ENCODE results near the gene GFOD1. TPM values are rescaled to one million over a fixed set of nuclear protein-coding genes. Genes with fewer than 3 reads are reported as not detected.

Gene GFOD1
- total RNA-seq (2014; rRNA removed; shearing (Covaris generic)): 5.3 and 5.6 TPM in 2 replicates
- 8.9 and 10.1 TPM in 2 replicates for polyA plus RNA-seq (2014; cell fraction: nucleus; rRNA removed)

DNA sequence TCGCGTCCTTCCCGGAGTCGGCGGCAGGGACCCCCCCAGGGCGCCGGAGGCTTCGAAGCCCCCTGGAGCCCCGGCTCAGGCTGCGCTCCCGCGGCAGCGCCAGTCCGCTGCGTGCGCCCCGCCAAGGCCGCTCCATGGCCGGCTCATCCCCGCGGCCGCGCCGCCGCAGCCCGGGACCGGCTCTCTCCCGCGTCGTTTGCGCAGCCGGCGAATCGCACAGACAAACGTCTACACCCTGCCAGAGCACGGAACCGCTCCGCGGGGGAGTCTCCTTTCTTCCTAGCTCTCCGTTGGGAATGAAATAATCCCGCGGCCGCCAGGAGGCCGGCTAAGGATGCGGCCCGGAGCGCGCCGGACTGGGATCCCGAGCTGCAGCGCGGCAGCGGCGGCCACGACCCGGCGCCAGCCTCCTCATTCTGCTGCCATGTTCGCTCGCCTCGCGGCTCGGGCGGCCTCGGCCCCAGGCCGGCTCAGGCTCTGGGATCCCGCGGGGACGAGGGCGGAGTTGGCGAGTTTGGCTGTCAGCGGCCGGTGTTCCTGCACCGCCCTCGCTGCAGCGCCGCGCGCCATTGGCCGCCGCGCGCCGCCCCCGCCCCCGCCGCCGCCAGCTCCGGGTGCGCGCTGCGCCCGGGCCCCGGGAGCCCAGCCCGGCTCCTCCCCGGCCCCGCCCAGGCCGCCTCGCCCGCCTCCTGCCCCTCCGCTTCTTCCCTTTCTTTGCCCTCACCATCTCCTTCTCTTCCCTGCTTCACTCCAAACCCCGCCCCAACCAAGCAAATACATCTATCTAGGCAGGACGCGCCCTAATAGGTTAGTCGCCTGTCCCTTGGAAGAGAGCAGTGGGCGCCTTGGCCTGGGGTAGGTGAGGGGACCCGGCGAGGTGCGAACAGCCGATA lies at the start of gene GFOD1:
Gene GFOD1 (minus strand): TSS at position 479 of the 893 bp plus-strand sequence. CDS start 710 bp downstream, outside the sequence.
- peak; percentile 76 for DNase-seq (ENCODE audit: extremely low read depth, low read depth)

GRCh38 chr6:13536796-13537526 lies 49.6 kb upstream of the GFOD1 start:
- no peak for DNase-seq (ENCODE audit: extremely low read depth, low read depth)

GRCh38 chr6:13535306-13535705 lies 47.9 kb upstream of the GFOD1 start:
- no peak for DNase-seq (ENCODE audit: extremely low read depth, low read depth)

GRCh38 chr6:13534536-13534935 lies 47.1 kb upstream of the GFOD1 start:
- DNase-seq (ENCODE audit: extremely low read depth, low read depth): no peak

- no peak for DNase-seq (ENCODE audit: extremely low read depth, low read depth)
Measured at GRCh38 chr6:13531956-13532355, 44.6 kb upstream of the GFOD1 start.

DNA sequence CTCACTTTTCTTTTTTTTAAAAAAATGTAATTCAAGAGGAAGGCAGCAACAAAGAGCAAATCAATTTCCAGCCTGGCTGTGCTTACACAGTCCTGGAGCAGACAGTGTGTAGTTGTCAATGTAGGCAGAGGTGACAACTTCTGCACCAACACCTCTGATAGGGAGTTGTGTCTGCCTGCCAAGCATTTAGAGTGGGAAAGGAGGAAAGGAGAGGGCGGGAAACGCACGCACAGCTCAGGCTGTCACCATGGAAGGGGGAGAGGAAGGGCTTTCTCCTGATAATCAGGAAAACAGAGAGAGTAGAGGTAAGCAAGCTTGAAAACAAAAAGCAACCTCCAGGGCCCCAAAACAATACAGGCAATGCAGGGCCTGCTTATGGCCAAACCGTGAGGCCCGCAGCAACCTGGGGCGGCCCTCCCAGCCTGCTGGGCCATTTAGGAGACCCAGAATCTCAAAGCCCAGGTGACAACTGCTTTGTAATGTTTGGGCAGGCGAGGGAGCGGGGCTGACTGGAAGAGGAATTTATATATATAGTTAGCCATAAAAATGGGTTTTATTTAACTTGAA lies 41.5 kb upstream of the GFOD1 start:
- no peak for DNase-seq (ENCODE audit: extremely low read depth, low read depth)

GRCh38 chr6:13528232-13528631 lies 40.8 kb upstream of the GFOD1 start:
- no peak for DNase-seq (ENCODE audit: extremely low read depth, low read depth)

- DNase-seq (ENCODE audit: extremely low read depth, low read depth): no peak
Measured at GRCh38 chr6:13527671-13528056, 40.3 kb upstream of the GFOD1 start.

DNA sequence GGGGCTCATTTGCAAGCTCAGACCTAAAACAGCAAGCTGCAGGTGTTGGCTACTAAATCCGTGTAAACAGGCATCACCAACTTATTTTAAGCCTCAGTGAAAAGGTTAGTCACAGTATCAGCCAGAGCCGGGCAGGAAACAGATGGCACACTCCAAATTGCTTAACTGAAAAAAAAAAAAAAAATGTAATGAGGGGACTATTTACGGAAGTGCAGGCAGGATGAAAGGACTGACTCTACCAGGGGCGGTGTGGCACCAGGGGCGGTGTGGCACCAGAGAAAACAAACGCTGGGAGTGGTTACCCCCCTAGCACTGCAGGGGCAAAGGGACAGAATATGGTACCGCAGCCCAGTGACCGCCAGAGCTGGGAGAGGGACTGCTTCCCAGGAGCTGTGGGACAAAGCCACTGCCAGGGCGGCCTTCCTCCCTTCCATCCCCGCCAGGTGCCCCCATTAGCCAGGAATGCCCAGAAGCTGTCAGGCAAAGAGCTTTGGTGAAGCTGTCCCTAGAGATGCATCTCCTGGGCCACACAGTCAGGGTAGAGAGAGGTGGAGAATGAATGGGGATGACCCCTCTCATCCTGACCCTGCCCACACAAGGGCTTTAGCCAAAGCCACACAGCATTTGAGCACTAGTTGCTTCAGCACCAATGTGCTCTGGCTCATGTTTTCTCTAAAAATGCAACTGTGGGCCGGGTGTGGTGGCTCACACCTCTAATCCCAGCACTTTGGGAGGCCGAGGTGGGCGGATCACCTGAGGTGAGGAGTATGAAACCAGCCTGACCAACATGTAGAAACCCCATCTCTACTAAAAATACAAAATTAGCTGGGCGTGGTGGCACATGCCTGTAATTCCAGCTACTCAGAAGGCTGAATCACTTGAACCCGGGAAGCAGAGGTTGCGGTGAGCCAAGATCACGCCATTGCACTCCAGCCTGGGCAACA lies 39.6 kb upstream of the GFOD1 start:
- no peak for DNase-seq (ENCODE audit: extremely low read depth, low read depth)

DNA sequence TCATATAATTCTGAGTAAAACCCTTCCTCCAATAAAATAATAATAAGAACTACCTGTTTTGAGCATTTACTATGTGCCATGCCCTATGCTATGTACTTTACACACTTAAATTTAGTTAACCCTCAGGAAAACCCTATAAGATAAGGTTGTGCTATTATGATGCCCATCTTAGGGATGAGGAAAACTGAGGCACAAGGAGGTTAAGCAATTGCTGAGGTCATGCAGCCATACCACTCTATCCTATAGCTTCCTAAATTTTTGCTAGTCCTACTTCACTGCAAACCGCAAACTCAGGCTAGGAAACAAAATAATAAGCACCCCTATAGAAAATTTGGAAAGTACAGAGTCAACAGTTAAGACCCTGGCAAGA lies 38.9 kb upstream of the GFOD1 start:
- DNase-seq (ENCODE audit: extremely low read depth, low read depth): no peak

GRCh38 chr6:13524801-13525508 lies 37.6 kb upstream of the GFOD1 start:
- no peak for DNase-seq (ENCODE audit: extremely low read depth, low read depth)

GRCh38 chr6:13523826-13524622 lies 36.6 kb upstream of the GFOD1 start:
- no peak for DNase-seq (ENCODE audit: extremely low read depth, low read depth)

- no peak for DNase-seq (ENCODE audit: extremely low read depth, low read depth)
Measured at GRCh38 chr6:13522656-13523055, 35.3 kb upstream of the GFOD1 start.

DNA sequence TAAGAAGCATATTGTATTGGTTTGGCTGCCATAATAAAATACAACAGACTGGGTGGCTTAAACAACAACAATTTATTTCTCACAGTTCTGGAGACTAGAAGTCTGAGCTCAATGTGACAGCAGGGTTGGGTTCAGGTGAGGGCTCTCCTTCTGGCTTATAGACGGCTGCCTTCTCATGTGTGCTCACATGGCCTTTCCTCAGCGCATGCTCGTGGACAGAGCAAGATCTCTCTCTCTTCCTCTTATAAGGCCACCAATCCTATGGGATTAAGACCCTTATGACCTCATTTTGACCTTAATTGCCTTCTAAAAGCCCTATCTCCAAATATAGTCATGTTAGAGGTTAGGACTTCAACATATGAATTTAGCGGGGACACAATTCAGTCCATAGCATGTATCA lies 32.4 kb upstream of the GFOD1 start:
- DNase-seq (ENCODE audit: extremely low read depth, low read depth): no peak

DNA sequence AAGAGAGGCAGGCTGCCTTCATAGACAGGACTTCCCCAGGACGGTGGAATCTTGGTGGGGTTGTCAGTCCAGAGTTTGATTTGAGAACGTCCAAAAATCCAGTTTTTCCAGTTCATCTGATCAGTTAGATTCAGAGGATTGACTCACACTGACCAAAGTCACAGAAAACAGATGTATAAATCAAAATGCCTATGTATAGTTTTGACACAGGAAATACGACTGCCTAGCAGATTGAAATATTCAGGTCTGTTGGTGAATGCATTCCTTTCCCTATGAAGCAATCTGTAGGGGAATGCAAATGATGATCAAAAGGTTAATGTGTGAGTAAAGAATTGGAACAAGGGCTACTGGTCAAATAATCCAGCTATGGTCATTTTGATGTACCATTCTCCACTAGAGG lies 29.7 kb upstream of the GFOD1 start:
- DNase-seq (ENCODE audit: extremely low read depth, low read depth): no peak

- no peak for DNase-seq (ENCODE audit: extremely low read depth, low read depth)
Measured at GRCh38 chr6:13515912-13516311, 28.5 kb upstream of the GFOD1 start.

- DNase-seq (ENCODE audit: extremely low read depth, low read depth): no peak
Measured at GRCh38 chr6:13513626-13514502, 26.5 kb upstream of the GFOD1 start.

- no peak for DNase-seq (ENCODE audit: extremely low read depth, low read depth)
Measured at GRCh38 chr6:13512900-13513299, 25.5 kb upstream of the GFOD1 start.

All from NCI-H460 (cell line).